GM23338 (cell line): ENCODE measurements around the gene PRR19. TPM values are rescaled to one million over a fixed set of nuclear protein-coding genes. Genes with fewer than 3 reads are reported as not detected.

Experiments used
- ATAC-seq: fragments of 200-7000 bp; cut with Tn5 transposase; 3 replicates; pipeline ENCODE4 v1.9.1; 2020
- DNase-seq: peaks from one replicate; pipeline ENCODE4 v3.0.0-alpha.2; 2015; ENCODE audit warnings: low spot score
- H2AFZ ChIP-seq: fragments of 200-600 bp; sonication (generic); 2 replicates; pipeline ENCODE4 v1.8.0; 2016; ENCODE audit warnings: antibody characterized with exemption, mild to moderate bottlenecking, moderate library complexity
- H3F3A ChIP-seq: fragments of 200-600 bp; sonication (generic); replicated peaks from 2 replicates; pipeline ENCODE4 v1.8.0; 2017; ENCODE audit warnings: antibody characterized with exemption, mixed run types, low read depth
- H3K27ac ChIP-seq: fragments of 200-600 bp; sonication (generic); 2 replicates; pipeline ENCODE4 v1.6.1; 2016; ENCODE audit warnings: low read depth
- H3K27me3 ChIP-seq: fragments of 200-600 bp; sonication (generic); 2 replicates; pipeline ENCODE4 v1.8.0; 2016; ENCODE audit warnings: mild to moderate bottlenecking, mixed run types, moderate library complexity; ENCODE audit not compliant: insufficient read depth
- H3K36me3 ChIP-seq: fragments of 200-600 bp; sonication (generic); 2 replicates; pipeline ENCODE4 v1.8.0; 2016; ENCODE audit warnings: mild to moderate bottlenecking; ENCODE audit not compliant: insufficient read depth
- H3K4me1 ChIP-seq: fragments of 200-600 bp; sonication (generic); 2 replicates; pipeline ENCODE4 v1.8.0; 2016; ENCODE audit warnings: mild to moderate bottlenecking, moderate library complexity; ENCODE audit not compliant: insufficient read depth
- H3K4me2 ChIP-seq: fragments of 200-600 bp; sonication (generic); 2 replicates; pipeline ENCODE4 v1.7.1; 2017; ENCODE audit warnings: mixed run types
- H3K4me3 ChIP-seq: fragments of 200-600 bp; sonication (generic); 2 replicates; pipeline ENCODE4 v1.6.1; 2016; ENCODE audit warnings: mixed run types
- H3K79me2 ChIP-seq: fragments of 200-600 bp; sonication (generic); replicated peaks from 2 replicates; pipeline ENCODE4 v1.8.0; 2017; ENCODE audit warnings: mild to moderate bottlenecking; ENCODE audit not compliant: insufficient read depth
- H3K9me2 ChIP-seq: fragments of 200-600 bp; sonication (generic); 2 replicates; pipeline ENCODE4 v1.8.0; 2017; ENCODE audit not compliant: insufficient read depth
- H4K20me1 ChIP-seq: fragments of 200-600 bp; sonication (generic); replicated peaks from 2 replicates; pipeline ENCODE4 v1.8.0; 2017; ENCODE audit warnings: mild to moderate bottlenecking; ENCODE audit not compliant: insufficient read depth
- H3K27ac Mint-ChIP-seq: 2 replicates; pipeline ENCODE4 v1.8.0; 2020; ENCODE audit warnings: inconsistent platforms, mild to moderate bottlenecking, moderate library complexity, mixed read lengths
- H3K27me3 Mint-ChIP-seq: 3 replicates; pipeline ENCODE4 v1.8.0; 2022; ENCODE audit warnings: low read depth, mild to moderate bottlenecking, moderate library complexity, mixed read lengths, inconsistent platforms; ENCODE audit not compliant: insufficient read depth, poor library complexity
- H3K36me3 Mint-ChIP-seq: 3 replicates; pipeline ENCODE4 v1.8.0; 2021; ENCODE audit warnings: low read depth, mild to moderate bottlenecking, inconsistent platforms, moderate library complexity, mixed read lengths
- H3K4me1 Mint-ChIP-seq: 3 replicates; pipeline ENCODE4 v1.8.0; 2020; ENCODE audit warnings: mild to moderate bottlenecking, inconsistent platforms, mixed read lengths
- H3K4me3 Mint-ChIP-seq: 3 replicates; pipeline ENCODE4 v1.8.0; 2021; ENCODE audit warnings: moderate library complexity, mild to moderate bottlenecking, inconsistent platforms, mixed read lengths
- H3K9me3 Mint-ChIP-seq: 3 replicates; pipeline ENCODE4 v1.8.0; 2020; ENCODE audit warnings: moderate library complexity, mild to moderate bottlenecking, inconsistent platforms, mixed read lengths
- CREB1 ChIP-seq: fragments of 250-450 bp; sonication (Bioruptor Pico); IDR thresholded peaks from 2 replicates; pipeline ENCODE4 v1.5.0; 2020; ENCODE audit warnings: low read depth, mild to moderate bottlenecking, moderate library complexity
- CTCF ChIP-seq, 2 experiments: fragments of 200-600 bp in 1 of 2; sonication (generic) in 1 of 2; conservative IDR thresholded peaks; 2 replicates each; pipeline versions ENCODE4 v1.5.1 to v1.6.1; 2016 to 2017; ENCODE audit warnings: antibody characterized with exemption in 2 of 2, low read depth in 2 of 2, mild to moderate bottlenecking in 2 of 2, moderate library complexity in 1 of 2
- ETS1 ChIP-seq: IDR thresholded peaks from 2 replicates; pipeline ENCODE4 v1.6.1; 2016; ENCODE audit warnings: antibody characterized with exemption
- EZH2 ChIP-seq: fragments of 200-600 bp; sonication (generic); IDR thresholded peaks from one replicate; pipeline ENCODE4 v1.8.0; 2017; ENCODE audit warnings: antibody characterized with exemption, mild to moderate bottlenecking, low read depth; ENCODE audit not compliant: unreplicated experiment
- EZH2phosphoT487 ChIP-seq: fragments of 200-600 bp; sonication (generic); IDR thresholded peaks from one replicate; pipeline ENCODE4 v1.8.1; 2018; ENCODE audit warnings: antibody characterized with exemption; ENCODE audit not compliant: unreplicated experiment
- POLR2AphosphoS5 ChIP-seq: IDR thresholded peaks from 2 replicates; pipeline ENCODE4 v1.6.1; 2016; ENCODE audit warnings: antibody characterized with exemption, low read depth
- STAT1 ChIP-seq: IDR thresholded peaks from one replicate; pipeline ENCODE4 v1.6.1; 2016; ENCODE audit warnings: antibody characterized with exemption; ENCODE audit not compliant: unreplicated experiment
- ZNF331 ChIP-seq: fragments of 250-450 bp; sonication (Bioruptor Pico); IDR thresholded peaks from 2 replicates; pipeline ENCODE4 v1.5.0; 2020; ENCODE audit warnings: low read depth, mild to moderate bottlenecking, moderate library complexity
- polyA plus RNA-seq: library from polyadenylated mRNA; unstranded; fragments of >200 nt; fragmentation: Nextera tagmentation; extraction: Ambion mirVana; gene quantifications from 2 replicates; pipeline ENCODE4 v1.2.1, GENCODE V29; 2016
- total RNA-seq: library from RNA; depleted of rRNA; stranded (reverse); fragments of >200 nt; shearing (Covaris generic); gene quantifications from 2 replicates; pipeline ENCODE4 v1.2.3, GENCODE V29; 2014
- TF ChIP-seq, protein P1 (sequence below): IDR thresholded peaks from one replicate; pipeline ENCODE4 v1.6.1; 2018; ENCODE audit warnings: antibody characterized with exemption; ENCODE audit not compliant: unreplicated experiment

PRR19 gene
- total and polyA plus RNA-seq, 2 experiments from 2014 or later = 3.6 to 4.1 TPM

GRCh38 chr19:42254089-42254849, 47.7 kb upstream of the PRR19 start:
- peak; percentile 28 for ATAC-seq

GRCh38 chr19:42254850-42255765, 46.8 kb upstream of the PRR19 start, which contains the start of gene ERF:
TSS of gene ERF (minus strand) at chr19:42255128. CDS start at chr19:42254999, 129 bp downstream.
- Histone ChIP-seq H3F3A (peaks cover 17% of the 10 kb centered on the region), H3K79me2 (peaks cover 34% of the 10 kb centered on the region), H2AFZ (peak within 1 kb of the TSS; percentile 89; the same call in 1 of the 2 replicates), H4K20me1 (no peaks in the 10 kb centered on the region; the same call in 1 of the 2 replicates), H3K27me3 (peaks cover 17% of the 10 kb centered on the region), H3K4me1 (peaks cover 27% of the 10 kb centered on the region), H3K4me2 (peak within 1 kb of the TSS; percentile 99), H3K27ac (peak within 1 kb of the TSS; percentile 98), H3K4me3 (peak within 1 kb of the TSS; percentile 96), H3K36me3 (no peaks in the 10 kb centered on the region), H3K9me2 (no peaks in the 10 kb centered on the region)
- TF ChIP-seq ZNF331 (CRISPR knock-in tag) (no peak), CREB1 (CRISPR knock-in tag) (peak; percentile 92), EZH2phosphoT487 (no peak), EZH2 (no peak), POLR2AphosphoS5 (peak; percentile 76), STAT1 (no peak)
- TF ChIP-seq, protein P1, sequence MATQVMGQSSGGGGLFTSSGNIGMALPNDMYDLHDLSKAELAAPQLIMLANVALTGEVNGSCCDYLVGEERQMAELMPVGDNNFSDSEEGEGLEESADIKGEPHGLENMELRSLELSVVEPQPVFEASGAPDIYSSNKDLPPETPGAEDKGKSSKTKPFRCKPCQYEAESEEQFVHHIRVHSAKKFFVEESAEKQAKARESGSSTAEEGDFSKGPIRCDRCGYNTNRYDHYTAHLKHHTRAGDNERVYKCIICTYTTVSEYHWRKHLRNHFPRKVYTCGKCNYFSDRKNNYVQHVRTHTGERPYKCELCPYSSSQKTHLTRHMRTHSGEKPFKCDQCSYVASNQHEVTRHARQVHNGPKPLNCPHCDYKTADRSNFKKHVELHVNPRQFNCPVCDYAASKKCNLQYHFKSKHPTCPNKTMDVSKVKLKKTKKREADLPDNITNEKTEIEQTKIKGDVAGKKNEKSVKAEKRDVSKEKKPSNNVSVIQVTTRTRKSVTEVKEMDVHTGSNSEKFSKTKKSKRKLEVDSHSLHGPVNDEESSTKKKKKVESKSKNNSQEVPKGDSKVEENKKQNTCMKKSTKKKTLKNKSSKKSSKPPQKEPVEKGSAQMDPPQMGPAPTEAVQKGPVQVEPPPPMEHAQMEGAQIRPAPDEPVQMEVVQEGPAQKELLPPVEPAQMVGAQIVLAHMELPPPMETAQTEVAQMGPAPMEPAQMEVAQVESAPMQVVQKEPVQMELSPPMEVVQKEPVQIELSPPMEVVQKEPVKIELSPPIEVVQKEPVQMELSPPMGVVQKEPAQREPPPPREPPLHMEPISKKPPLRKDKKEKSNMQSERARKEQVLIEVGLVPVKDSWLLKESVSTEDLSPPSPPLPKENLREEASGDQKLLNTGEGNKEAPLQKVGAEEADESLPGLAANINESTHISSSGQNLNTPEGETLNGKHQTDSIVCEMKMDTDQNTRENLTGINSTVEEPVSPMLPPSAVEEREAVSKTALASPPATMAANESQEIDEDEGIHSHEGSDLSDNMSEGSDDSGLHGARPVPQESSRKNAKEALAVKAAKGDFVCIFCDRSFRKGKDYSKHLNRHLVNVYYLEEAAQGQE = no peak
- peak; percentile 95 for DNase-seq
- Mint-ChIP-seq H3K4me1 (peaks cover 30% of the 10 kb centered on the region), H3K9me3 (no peaks in the 10 kb centered on the region; the same call in 1 of the 3 replicates), H3K27ac (no peak within 1 kb of the TSS; the same call in 1 of the 2 replicates), H3K27me3 (peaks cover 35% of the 10 kb centered on the region), H3K4me3 (peak within 1 kb of the TSS; percentile 71), H3K36me3 (peaks cover 4% of the 10 kb centered on the region; the same call in 1 of the 3 replicates)
- peak; percentile 40 for ATAC-seq

More at GRCh38 chr19:42254089-42254849, 47.7 kb upstream of the PRR19 start:
- H3K79me2 ChIP-seq = peaks cover 38% of the 10 kb centered on the region
- Mint-ChIP-seq H3K27ac (no peak overlapping the region), H3K36me3 (peaks cover 8% of the 10 kb centered on the region; the same call in 2 of the 3 replicates), H3K9me3 (no peaks in the 10 kb centered on the region; the same call in 1 of the 3 replicates), H3K4me3 (peak overlapping the region; percentile 71), H3K4me1 (peaks cover 35% of the 10 kb centered on the region), H3K27me3 (peaks cover 35% of the 10 kb centered on the region)
- no peaks in the 10 kb centered on the region; the same call in 1 of the 2 replicates for H4K20me1 ChIP-seq
- no peaks in the 10 kb centered on the region for H3K9me2 ChIP-seq
- TF ChIP-seq EZH2 (no peak), ETS1 (no peak), CTCF (conservative IDR thresholded peaks at IDR 0.05; ENCODE audit: low read depth in 2 of 2) (0 out of 4 replicates have a peak, but pooled peaks of 1 of the 2 experiments have one; percentile 10)
- no peak overlapping the region for H2AFZ ChIP-seq
- H3K4me1 ChIP-seq = peaks cover 27% of the 10 kb centered on the region
- peak; percentile 93 for DNase-seq
- peak overlapping the region; percentile 96 for H3K4me3 ChIP-seq
- no peaks in the 10 kb centered on the region for H3K36me3 ChIP-seq
- peaks cover 17% of the 10 kb centered on the region for H3F3A ChIP-seq
- peaks cover 17% of the 10 kb centered on the region for H3K27me3 ChIP-seq
- H3K27ac ChIP-seq = peak overlapping the region; percentile 98
- H3K4me2 ChIP-seq = peak overlapping the region; percentile 87
